GM23338 (cell line): Measurements from ENCODE around the gene TOGARAM1. TPM values are rescaled to one million over a fixed set of nuclear protein-coding genes. Genes with fewer than 3 reads are reported as not detected.

ENCODE experiments used
- ATAC-seq: fragments of 200-7000 bp; cut with Tn5 transposase; 3 replicates; pipeline ENCODE4 v1.9.1; 2020
- DNase-seq: peaks from one replicate; pipeline ENCODE4 v3.0.0-alpha.2; 2015; ENCODE audit warnings: low spot score
- H2AFZ ChIP-seq: fragments of 200-600 bp; sonication (generic); 2 replicates; pipeline ENCODE4 v1.8.0; 2016; ENCODE audit warnings: antibody characterized with exemption, mild to moderate bottlenecking, moderate library complexity
- H3F3A ChIP-seq: fragments of 200-600 bp; sonication (generic); replicated peaks from 2 replicates; pipeline ENCODE4 v1.8.0; 2017; ENCODE audit warnings: antibody characterized with exemption, mixed run types, low read depth
- H3K27ac ChIP-seq: fragments of 200-600 bp; sonication (generic); 2 replicates; pipeline ENCODE4 v1.6.1; 2016; ENCODE audit warnings: low read depth
- H3K27me3 ChIP-seq: fragments of 200-600 bp; sonication (generic); 2 replicates; pipeline ENCODE4 v1.8.0; 2016; ENCODE audit warnings: mild to moderate bottlenecking, mixed run types, moderate library complexity; ENCODE audit not compliant: insufficient read depth
- H3K36me3 ChIP-seq: fragments of 200-600 bp; sonication (generic); 2 replicates; pipeline ENCODE4 v1.8.0; 2016; ENCODE audit warnings: mild to moderate bottlenecking; ENCODE audit not compliant: insufficient read depth
- H3K4me1 ChIP-seq: fragments of 200-600 bp; sonication (generic); 2 replicates; pipeline ENCODE4 v1.8.0; 2016; ENCODE audit warnings: mild to moderate bottlenecking, moderate library complexity; ENCODE audit not compliant: insufficient read depth
- H3K4me2 ChIP-seq: fragments of 200-600 bp; sonication (generic); 2 replicates; pipeline ENCODE4 v1.7.1; 2017; ENCODE audit warnings: mixed run types
- H3K4me3 ChIP-seq: fragments of 200-600 bp; sonication (generic); 2 replicates; pipeline ENCODE4 v1.6.1; 2016; ENCODE audit warnings: mixed run types
- H3K79me2 ChIP-seq: fragments of 200-600 bp; sonication (generic); replicated peaks from 2 replicates; pipeline ENCODE4 v1.8.0; 2017; ENCODE audit warnings: mild to moderate bottlenecking; ENCODE audit not compliant: insufficient read depth
- H3K9me2 ChIP-seq: fragments of 200-600 bp; sonication (generic); 2 replicates; pipeline ENCODE4 v1.8.0; 2017; ENCODE audit not compliant: insufficient read depth
- H4K20me1 ChIP-seq: fragments of 200-600 bp; sonication (generic); replicated peaks from 2 replicates; pipeline ENCODE4 v1.8.0; 2017; ENCODE audit warnings: mild to moderate bottlenecking; ENCODE audit not compliant: insufficient read depth
- H3K27ac Mint-ChIP-seq: 2 replicates; pipeline ENCODE4 v1.8.0; 2020; ENCODE audit warnings: inconsistent platforms, mild to moderate bottlenecking, moderate library complexity, mixed read lengths
- H3K27me3 Mint-ChIP-seq: 3 replicates; pipeline ENCODE4 v1.8.0; 2022; ENCODE audit warnings: low read depth, mild to moderate bottlenecking, moderate library complexity, mixed read lengths, inconsistent platforms; ENCODE audit not compliant: insufficient read depth, poor library complexity
- H3K36me3 Mint-ChIP-seq: 3 replicates; pipeline ENCODE4 v1.8.0; 2021; ENCODE audit warnings: low read depth, mild to moderate bottlenecking, inconsistent platforms, moderate library complexity, mixed read lengths
- H3K4me1 Mint-ChIP-seq: 3 replicates; pipeline ENCODE4 v1.8.0; 2020; ENCODE audit warnings: mild to moderate bottlenecking, inconsistent platforms, mixed read lengths
- H3K4me3 Mint-ChIP-seq: 3 replicates; pipeline ENCODE4 v1.8.0; 2021; ENCODE audit warnings: moderate library complexity, mild to moderate bottlenecking, inconsistent platforms, mixed read lengths
- H3K9me3 Mint-ChIP-seq: 3 replicates; pipeline ENCODE4 v1.8.0; 2020; ENCODE audit warnings: moderate library complexity, mild to moderate bottlenecking, inconsistent platforms, mixed read lengths
- CREB1 ChIP-seq: fragments of 250-450 bp; sonication (Bioruptor Pico); IDR thresholded peaks from 2 replicates; pipeline ENCODE4 v1.5.0; 2020; ENCODE audit warnings: low read depth, mild to moderate bottlenecking, moderate library complexity
- EZH2 ChIP-seq: fragments of 200-600 bp; sonication (generic); IDR thresholded peaks from one replicate; pipeline ENCODE4 v1.8.0; 2017; ENCODE audit warnings: antibody characterized with exemption, mild to moderate bottlenecking, low read depth; ENCODE audit not compliant: unreplicated experiment
- EZH2phosphoT487 ChIP-seq: fragments of 200-600 bp; sonication (generic); IDR thresholded peaks from one replicate; pipeline ENCODE4 v1.8.1; 2018; ENCODE audit warnings: antibody characterized with exemption; ENCODE audit not compliant: unreplicated experiment
- JUNB ChIP-seq: IDR thresholded peaks from one replicate; pipeline ENCODE4 v1.6.1; 2016; ENCODE audit warnings: antibody characterized with exemption; ENCODE audit not compliant: unreplicated experiment
- NANOG ChIP-seq: IDR thresholded peaks from 2 replicates; pipeline ENCODE4 v1.6.1; 2016; ENCODE audit warnings: antibody characterized with exemption, borderline replicate concordance
- POLR2AphosphoS5 ChIP-seq: IDR thresholded peaks from 2 replicates; pipeline ENCODE4 v1.6.1; 2016; ENCODE audit warnings: antibody characterized with exemption, low read depth
- STAT1 ChIP-seq: IDR thresholded peaks from one replicate; pipeline ENCODE4 v1.6.1; 2016; ENCODE audit warnings: antibody characterized with exemption; ENCODE audit not compliant: unreplicated experiment
- ZNF114 ChIP-seq: fragments of 250-450 bp; sonication (Bioruptor Pico); IDR thresholded peaks from 2 replicates; pipeline ENCODE4 v1.5.0; 2020; ENCODE audit warnings: mild to moderate bottlenecking, moderate library complexity
- ZNF331 ChIP-seq: fragments of 250-450 bp; sonication (Bioruptor Pico); IDR thresholded peaks from 2 replicates; pipeline ENCODE4 v1.5.0; 2020; ENCODE audit warnings: low read depth, mild to moderate bottlenecking, moderate library complexity
- polyA plus RNA-seq: library from polyadenylated mRNA; unstranded; fragments of >200 nt; fragmentation: Nextera tagmentation; extraction: Ambion mirVana; gene quantifications from 2 replicates; pipeline ENCODE4 v1.2.1, GENCODE V29; 2016
- total RNA-seq: library from RNA; depleted of rRNA; stranded (reverse); fragments of >200 nt; shearing (Covaris generic); gene quantifications from 2 replicates; pipeline ENCODE4 v1.2.3, GENCODE V29; 2014
- TF ChIP-seq, protein P1 (sequence below): fragments of 250-450 bp; sonication (Bioruptor Pico); IDR thresholded peaks from 2 replicates; pipeline ENCODE4 v1.5.0; 2020; ENCODE audit warnings: mild to moderate bottlenecking, moderate library complexity
- TF ChIP-seq, protein P2 (sequence below), 2 experiments: fragments of 200-600 bp in 1 of 2; sonication (generic) in 1 of 2; conservative IDR thresholded peaks; 2 replicates each; pipeline versions ENCODE4 v1.5.1 to v1.6.1; 2016 to 2017; ENCODE audit warnings: antibody characterized with exemption in 2 of 2, low read depth in 2 of 2, mild to moderate bottlenecking in 2 of 2, moderate library complexity in 1 of 2
- TF ChIP-seq, protein P3 (sequence below): IDR thresholded peaks from one replicate; pipeline ENCODE4 v1.6.1; 2018; ENCODE audit warnings: antibody characterized with exemption; ENCODE audit not compliant: unreplicated experiment
- TF ChIP-seq, protein P4 (sequence below): IDR thresholded peaks from 2 replicates; pipeline ENCODE4 v1.6.1; 2016; ENCODE audit warnings: antibody characterized with exemption

TOGARAM1 gene
- total and polyA plus RNA-seq, 2 experiments from 2014 or later = 9.6 to 9.8 TPM

DNA sequence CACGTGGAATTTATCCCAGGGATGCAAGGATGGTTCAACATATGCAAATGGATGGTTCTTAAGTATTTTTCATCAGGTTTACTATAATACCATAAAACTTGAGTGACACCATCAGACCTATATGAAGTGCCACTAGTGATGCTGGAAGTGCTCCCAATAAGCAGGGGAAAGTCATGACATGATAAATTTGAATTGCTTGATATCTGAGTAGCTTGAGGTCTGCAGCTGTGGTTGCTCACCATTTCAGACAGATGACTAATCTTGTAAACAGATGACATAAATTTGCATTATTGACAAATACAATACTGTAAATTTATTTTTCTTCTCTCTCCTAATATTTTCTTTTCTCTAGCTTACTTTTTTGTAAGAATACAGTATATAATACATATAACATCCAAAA is 108.2 kb downstream of the TOGARAM1 start (continued):
- no peak for TF ChIP-seq JUNB
- TF ChIP-seq NANOG = no peak
- no peak for TF ChIP-seq POLR2AphosphoS5

DNA sequence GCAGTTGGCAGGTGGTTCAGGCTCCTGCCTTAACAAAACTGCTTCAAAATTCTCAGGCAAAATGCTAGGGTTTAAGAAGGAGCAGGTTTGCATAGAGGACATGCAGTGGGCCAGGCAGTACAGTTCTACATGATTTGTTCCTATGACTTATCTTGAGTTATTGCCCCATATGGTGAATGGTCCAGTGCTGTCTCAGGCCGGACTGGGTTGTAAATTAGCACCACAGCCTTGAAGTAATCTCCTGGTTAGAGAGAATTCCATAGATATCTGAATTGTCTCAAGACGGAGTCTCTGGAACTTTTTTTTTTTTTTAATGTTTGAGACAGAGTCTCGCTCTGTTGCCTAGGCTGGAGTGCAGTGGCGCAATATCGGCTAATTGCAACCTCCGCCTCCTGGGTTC is 110.1 kb downstream of the TOGARAM1 start:
- Mint-ChIP-seq H3K36me3 (peaks cover 5% of the 10 kb centered on the region; the same call in 1 of the 3 replicates), H3K27ac (no peak overlapping the region), H3K4me3 (no peak overlapping the region), H3K27me3 (no peaks in the 10 kb centered on the region), H3K9me3 (no peaks in the 10 kb centered on the region), H3K4me1 (peaks cover 5% of the 10 kb centered on the region)
- H3K36me3 ChIP-seq = no peaks in the 10 kb centered on the region
- no peak for TF ChIP-seq JUNB
- TF ChIP-seq, protein P1, sequence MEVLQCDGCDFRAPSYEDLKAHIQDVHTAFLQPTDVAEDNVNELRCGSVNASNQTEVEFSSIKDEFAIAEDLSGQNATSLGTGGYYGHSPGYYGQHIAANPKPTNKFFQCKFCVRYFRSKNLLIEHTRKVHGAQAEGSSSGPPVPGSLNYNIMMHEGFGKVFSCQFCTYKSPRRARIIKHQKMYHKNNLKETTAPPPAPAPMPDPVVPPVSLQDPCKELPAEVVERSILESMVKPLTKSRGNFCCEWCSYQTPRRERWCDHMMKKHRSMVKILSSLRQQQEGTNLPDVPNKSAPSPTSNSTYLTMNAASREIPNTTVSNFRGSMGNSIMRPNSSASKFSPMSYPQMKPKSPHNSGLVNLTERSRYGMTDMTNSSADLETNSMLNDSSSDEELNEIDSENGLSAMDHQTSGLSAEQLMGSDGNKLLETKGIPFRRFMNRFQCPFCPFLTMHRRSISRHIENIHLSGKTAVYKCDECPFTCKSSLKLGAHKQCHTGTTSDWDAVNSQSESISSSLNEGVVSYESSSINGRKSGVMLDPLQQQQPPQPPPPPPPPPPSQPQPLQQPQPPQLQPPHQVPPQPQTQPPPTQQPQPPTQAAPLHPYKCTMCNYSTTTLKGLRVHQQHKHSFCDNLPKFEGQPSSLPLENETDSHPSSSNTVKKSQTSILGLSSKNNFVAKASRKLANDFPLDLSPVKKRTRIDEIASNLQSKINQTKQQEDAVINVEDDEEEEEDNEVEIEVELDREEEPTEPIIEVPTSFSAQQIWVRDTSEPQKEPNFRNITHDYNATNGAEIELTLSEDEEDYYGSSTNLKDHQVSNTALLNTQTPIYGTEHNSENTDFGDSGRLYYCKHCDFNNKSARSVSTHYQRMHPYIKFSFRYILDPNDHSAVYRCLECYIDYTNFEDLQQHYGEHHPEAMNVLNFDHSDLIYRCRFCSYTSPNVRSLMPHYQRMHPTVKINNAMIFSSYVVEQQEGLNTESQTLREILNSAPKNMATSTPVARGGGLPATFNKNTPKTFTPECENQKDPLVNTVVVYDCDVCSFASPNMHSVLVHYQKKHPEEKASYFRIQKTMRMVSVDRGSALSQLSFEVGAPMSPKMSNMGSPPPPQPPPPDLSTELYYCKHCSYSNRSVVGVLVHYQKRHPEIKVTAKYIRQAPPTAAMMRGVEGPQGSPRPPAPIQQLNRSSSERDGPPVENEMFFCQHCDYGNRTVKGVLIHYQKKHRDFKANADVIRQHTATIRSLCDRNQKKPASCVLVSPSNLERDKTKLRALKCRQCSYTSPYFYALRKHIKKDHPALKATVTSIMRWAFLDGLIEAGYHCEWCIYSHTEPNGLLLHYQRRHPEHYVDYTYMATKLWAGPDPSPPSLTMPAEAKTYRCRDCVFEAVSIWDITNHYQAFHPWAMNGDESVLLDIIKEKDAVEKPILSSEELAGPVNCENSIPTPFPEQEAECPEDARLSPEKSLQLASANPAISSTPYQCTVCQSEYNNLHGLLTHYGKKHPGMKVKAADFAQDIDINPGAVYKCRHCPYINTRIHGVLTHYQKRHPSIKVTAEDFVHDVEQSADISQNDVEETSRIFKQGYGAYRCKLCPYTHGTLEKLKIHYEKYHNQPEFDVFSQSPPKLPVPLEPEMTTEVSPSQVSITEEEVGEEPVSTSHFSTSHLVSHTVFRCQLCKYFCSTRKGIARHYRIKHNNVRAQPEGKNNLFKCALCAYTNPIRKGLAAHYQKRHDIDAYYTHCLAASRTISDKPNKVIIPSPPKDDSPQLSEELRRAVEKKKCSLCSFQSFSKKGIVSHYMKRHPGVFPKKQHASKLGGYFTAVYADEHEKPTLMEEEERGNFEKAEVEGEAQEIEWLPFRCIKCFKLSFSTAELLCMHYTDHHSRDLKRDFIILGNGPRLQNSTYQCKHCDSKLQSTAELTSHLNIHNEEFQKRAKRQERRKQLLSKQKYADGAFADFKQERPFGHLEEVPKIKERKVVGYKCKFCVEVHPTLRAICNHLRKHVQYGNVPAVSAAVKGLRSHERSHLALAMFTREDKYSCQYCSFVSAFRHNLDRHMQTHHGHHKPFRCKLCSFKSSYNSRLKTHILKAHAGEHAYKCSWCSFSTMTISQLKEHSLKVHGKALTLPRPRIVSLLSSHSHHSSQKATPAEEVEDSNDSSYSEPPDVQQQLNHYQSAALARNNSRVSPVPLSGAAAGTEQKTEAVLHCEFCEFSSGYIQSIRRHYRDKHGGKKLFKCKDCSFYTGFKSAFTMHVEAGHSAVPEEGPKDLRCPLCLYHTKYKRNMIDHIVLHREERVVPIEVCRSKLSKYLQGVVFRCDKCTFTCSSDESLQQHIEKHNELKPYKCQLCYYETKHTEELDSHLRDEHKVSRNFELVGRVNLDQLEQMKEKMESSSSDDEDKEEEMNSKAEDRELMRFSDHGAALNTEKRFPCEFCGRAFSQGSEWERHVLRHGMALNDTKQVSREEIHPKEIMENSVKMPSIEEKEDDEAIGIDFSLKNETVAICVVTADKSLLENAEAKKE (CRISPR knock-in tag) = no peak
- TF ChIP-seq EZH2phosphoT487 = no peak
- no peak for TF ChIP-seq STAT1
- TF ChIP-seq NANOG = no peak
- TF ChIP-seq, protein P2, sequence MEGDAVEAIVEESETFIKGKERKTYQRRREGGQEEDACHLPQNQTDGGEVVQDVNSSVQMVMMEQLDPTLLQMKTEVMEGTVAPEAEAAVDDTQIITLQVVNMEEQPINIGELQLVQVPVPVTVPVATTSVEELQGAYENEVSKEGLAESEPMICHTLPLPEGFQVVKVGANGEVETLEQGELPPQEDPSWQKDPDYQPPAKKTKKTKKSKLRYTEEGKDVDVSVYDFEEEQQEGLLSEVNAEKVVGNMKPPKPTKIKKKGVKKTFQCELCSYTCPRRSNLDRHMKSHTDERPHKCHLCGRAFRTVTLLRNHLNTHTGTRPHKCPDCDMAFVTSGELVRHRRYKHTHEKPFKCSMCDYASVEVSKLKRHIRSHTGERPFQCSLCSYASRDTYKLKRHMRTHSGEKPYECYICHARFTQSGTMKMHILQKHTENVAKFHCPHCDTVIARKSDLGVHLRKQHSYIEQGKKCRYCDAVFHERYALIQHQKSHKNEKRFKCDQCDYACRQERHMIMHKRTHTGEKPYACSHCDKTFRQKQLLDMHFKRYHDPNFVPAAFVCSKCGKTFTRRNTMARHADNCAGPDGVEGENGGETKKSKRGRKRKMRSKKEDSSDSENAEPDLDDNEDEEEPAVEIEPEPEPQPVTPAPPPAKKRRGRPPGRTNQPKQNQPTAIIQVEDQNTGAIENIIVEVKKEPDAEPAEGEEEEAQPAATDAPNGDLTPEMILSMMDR (conservative IDR thresholded peaks at IDR 0.05; ENCODE audit: low read depth in 2 of 2) = no peak
- TF ChIP-seq POLR2AphosphoS5 = no peak
- TF ChIP-seq EZH2 = no peak
- TF ChIP-seq, protein P3, sequence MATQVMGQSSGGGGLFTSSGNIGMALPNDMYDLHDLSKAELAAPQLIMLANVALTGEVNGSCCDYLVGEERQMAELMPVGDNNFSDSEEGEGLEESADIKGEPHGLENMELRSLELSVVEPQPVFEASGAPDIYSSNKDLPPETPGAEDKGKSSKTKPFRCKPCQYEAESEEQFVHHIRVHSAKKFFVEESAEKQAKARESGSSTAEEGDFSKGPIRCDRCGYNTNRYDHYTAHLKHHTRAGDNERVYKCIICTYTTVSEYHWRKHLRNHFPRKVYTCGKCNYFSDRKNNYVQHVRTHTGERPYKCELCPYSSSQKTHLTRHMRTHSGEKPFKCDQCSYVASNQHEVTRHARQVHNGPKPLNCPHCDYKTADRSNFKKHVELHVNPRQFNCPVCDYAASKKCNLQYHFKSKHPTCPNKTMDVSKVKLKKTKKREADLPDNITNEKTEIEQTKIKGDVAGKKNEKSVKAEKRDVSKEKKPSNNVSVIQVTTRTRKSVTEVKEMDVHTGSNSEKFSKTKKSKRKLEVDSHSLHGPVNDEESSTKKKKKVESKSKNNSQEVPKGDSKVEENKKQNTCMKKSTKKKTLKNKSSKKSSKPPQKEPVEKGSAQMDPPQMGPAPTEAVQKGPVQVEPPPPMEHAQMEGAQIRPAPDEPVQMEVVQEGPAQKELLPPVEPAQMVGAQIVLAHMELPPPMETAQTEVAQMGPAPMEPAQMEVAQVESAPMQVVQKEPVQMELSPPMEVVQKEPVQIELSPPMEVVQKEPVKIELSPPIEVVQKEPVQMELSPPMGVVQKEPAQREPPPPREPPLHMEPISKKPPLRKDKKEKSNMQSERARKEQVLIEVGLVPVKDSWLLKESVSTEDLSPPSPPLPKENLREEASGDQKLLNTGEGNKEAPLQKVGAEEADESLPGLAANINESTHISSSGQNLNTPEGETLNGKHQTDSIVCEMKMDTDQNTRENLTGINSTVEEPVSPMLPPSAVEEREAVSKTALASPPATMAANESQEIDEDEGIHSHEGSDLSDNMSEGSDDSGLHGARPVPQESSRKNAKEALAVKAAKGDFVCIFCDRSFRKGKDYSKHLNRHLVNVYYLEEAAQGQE = no peak
- no peak for TF ChIP-seq ZNF331
- no peak for TF ChIP-seq ZNF114
- TF ChIP-seq CREB1 (CRISPR knock-in tag) = no peak
- TF ChIP-seq, protein P4, sequence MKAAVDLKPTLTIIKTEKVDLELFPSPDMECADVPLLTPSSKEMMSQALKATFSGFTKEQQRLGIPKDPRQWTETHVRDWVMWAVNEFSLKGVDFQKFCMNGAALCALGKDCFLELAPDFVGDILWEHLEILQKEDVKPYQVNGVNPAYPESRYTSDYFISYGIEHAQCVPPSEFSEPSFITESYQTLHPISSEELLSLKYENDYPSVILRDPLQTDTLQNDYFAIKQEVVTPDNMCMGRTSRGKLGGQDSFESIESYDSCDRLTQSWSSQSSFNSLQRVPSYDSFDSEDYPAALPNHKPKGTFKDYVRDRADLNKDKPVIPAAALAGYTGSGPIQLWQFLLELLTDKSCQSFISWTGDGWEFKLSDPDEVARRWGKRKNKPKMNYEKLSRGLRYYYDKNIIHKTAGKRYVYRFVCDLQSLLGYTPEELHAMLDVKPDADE = no peak
- no peaks in the 10 kb centered on the region for H3F3A ChIP-seq
- no peak for ATAC-seq
- no peak overlapping the region for H3K4me2 ChIP-seq
- H3K4me1 ChIP-seq = peaks cover 10% of the 10 kb centered on the region; the same call in 1 of the 2 replicates
- no peak overlapping the region for H2AFZ ChIP-seq
- no peaks in the 10 kb centered on the region for H4K20me1 ChIP-seq
- no peaks in the 10 kb centered on the region for H3K27me3 ChIP-seq
- no peak overlapping the region for H3K27ac ChIP-seq
- H3K4me3 ChIP-seq = no peak overlapping the region
- DNase-seq = no peak
- H3K9me2 ChIP-seq = no peaks in the 10 kb centered on the region
- H3K79me2 ChIP-seq = no peaks in the 10 kb centered on the region
